ENCODE data around the gene GPC3.

GPC3 gene

DNA sequence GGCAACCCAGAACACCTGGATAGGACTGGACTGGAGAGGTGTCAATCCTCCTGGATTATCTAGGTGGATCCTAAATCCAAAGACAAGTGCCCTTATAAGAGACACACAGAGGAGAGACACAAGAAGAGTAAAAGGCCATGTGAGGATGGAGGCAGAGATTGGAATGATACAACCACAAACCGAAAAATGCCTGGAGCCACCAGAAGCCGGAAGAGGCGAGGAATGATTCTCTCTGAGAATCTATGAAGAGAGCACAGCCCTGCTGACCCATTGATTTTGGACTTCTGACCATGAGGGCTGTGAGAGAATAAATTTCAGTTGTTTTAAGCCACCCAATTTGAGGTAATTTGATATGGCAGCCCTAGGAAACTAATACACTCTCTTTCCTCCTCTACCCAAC is 20.1 kb downstream of the GPC3 start:
- no peak for DNase-seq

GRCh38 chrX:133961046-133961445 is 24.3 kb downstream of the GPC3 start:
- no peak for DNase-seq

DNA sequence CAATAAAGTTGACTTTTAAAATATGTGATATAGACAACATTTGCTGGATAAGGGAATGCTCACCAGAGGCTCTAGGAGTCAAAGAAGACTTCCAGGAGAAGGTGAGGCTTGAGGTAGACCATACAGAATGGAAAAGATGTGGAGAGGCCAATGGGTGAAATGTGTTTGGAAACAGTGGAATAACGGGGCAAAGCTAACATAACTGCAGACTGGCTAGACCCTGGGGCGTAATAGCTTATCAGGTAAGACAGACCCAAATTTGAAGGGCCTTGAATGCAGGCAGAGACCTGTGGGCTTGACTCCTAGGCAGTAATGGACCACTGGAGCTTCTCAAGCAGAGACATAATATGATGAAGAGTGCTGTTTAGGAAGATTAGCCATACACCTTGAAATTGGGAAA is 25.4 kb downstream of the GPC3 start:
- DNase-seq, result no peak

- no peak for DNase-seq
Observed at GRCh38 chrX:133958997-133959688, 26.3 kb downstream of the GPC3 start.

DNA sequence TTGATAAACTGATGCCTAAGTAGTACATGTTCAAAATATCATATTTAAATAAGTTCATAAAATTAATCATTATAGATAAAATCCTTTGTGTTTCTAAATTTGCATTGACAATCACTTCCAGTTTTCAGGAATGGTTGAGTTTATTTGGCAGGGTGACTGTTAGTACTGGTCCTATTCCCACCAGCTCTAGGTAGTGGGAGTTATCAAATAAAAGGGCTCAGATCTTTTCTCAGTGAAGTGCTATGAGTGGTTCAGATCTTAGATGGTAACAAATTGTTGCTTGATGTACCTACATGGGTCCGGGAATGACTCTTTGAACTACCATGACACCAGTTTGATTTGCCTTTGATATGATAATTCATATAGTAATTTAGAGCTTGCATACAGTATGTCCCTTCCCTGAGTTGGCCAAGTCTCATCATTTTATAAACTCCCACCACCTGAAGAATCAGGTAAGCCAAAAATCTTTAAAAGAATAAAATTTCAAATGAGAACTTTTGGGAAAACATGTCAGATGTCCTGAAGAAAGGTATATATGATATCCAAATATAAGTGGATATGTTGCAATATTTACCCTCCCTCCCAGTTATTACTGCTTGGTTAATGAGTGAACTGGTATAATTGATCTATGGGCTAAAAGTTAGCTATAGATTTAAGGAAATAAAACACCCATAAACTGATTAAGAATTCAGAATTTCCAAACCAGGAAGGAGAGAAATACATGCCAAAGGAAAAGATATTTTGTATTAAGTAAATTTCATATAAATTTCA is 28.6 kb downstream of the GPC3 start:
- no peak for DNase-seq

GRCh38 chrX:133953785-133954355 is 31.5 kb downstream of the GPC3 start:
- DNase-seq, result no peak

- DNase-seq, result no peak
Observed at GRCh38 chrX:133953078-133953477, 32.3 kb downstream of the GPC3 start.

DNA sequence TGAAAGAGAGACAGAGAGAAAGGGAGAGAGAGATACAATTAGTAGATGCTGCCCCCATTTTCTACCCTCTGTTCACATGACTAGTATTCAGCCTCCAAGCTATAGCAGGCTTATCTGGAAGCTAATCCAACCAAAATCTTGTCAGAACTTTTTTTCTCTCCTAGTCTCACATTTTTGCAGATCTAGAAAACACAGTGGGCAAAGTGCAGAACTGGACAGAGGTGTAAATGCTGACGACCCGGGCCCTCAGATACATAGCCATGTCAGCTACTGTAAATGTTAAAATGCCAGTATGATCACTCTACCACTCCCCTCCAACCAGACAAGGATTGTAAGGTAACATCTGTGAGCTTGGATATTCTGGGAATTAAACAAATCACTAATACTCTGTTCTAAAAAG is 34.3 kb downstream of the GPC3 start:
- DNase-seq, result no peak

DNA sequence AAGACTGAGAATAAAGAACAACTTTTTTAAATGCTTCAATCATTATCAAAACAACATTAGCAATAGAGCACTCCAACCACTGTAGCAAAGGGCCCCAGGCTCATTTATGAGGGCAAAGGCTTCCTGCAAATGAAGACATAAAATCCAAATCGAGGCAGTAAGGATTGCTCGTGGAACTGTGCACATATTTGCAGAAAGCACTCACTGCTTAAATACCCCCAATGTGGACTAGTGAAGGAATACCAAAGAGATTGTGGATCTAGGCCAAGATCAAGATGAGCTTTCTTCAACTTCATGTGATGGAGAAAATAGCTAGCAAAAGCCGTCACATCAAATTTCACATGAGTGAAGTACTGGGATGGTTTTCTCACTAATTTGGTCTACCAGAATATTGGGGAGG is 35.2 kb downstream of the GPC3 start:
- no peak for DNase-seq

GRCh38 chrX:133948895-133949294 is 36.5 kb downstream of the GPC3 start:
- no peak for DNase-seq

DNA sequence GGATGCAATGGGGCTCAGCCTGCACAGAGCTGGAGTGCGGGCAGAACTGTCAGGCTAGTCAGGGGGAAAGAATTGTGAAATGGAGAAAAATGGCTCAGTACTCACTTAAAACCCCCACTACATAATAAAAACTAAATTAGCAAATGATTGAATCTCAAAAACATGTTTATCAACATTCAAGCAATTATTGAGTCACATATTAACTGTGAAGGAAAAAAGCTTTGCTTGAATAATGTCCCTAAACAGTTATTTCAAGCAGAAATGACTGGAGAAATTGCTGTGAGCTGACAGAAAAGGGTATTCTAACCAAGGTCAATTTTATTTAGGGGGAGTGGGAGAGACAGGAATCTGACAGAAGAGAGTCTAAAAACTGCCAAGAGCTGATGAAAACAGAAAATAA is 37.4 kb downstream of the GPC3 start:
- DNase-seq, result no peak

DNA sequence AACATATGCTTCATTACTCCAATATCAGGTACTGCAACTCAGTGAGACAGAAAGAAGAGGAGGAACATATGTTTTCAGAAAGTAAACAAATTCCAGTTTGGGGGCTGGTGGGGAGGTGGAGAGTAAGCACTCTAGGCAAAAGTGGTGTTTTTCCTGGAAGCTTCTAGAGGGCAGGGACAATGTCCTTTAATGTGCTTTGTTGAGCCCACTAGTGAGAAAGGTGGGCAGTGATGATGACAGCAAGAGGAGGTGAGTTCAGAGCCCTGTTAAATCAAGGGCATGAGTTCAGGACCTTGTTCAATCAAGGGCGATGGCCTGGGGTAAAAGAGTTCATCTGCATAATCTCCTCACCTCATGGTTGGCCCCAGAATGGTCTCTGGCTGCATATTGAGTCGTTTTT is 38.4 kb downstream of the GPC3 start:
- no peak for DNase-seq

- no peak for DNase-seq
Observed at GRCh38 chrX:133943507-133943906, 41.9 kb downstream of the GPC3 start.

DNA sequence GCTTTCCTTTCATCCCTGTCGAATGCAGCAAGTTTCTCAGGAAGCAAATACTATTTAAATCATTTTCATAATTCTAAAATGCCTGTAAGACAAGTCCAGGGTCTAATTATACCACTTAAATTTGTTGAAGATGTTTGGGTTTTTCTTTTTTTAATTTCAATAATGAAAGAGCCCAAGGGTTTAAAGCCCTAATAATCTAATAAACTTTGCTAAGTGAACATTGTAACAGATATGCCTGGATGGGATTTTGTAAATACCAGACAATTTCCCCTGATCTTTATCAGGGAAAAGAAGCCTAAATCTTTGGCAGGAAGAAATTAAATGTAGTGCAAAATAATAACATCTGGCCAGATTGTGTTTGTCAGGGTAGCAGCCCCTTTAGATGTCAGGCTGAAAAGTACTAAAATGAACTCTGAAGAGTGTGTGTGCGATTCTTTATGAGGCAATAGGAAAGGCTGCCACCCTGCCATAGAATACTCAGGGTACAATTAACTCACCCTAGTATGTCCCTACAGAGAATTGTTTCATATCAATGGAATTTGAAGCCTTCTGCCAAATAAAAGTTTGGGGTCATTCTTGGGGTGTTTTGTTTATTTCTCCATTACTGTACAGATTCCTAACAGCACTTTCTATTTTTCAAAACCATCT is 45.6 kb downstream of the GPC3 start:
- no peak for DNase-seq

GRCh38 chrX:133938530-133938929 is 46.9 kb downstream of the GPC3 start:
- no peak for DNase-seq

GRCh38 chrX:133937022-133937421 is 48.4 kb downstream of the GPC3 start:
- no peak for DNase-seq

- DNase-seq, result no peak
Observed at GRCh38 chrX:133935076-133935475, 50.3 kb downstream of the GPC3 start.

GRCh38 chrX:133933316-133933715 is 52.1 kb downstream of the GPC3 start:
- no peak for DNase-seq

DNA sequence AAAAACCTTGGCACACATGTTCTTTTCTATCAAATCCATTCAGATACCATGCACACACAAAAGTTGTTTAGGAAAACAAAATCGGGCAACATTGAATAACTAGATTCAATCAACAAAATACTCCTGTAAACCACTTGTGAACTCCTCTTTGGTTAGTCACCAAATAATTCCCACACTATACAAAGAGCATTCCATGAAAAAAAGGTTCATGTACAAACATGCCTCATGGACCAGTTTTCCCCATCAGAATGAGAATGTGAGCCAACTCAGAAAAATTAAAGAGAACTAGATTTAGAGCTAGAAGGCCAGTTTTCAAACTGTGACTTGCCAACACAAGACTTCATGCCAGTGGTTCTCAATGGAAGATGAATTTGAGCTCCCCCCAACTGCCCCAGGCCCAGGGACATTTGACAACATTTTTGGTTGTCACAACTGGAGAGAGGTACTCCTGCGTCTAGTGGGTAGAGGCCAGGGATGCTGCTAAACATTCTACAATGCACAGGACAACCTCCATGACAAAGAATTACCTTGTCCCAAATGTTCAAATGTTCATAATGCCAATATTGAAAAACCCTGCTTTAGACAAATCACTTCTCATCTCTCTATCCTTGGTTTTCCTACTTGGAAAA is 55.4 kb downstream of the GPC3 start:
- DNase-seq, result no peak

- DNase-seq, result no peak
Observed at GRCh38 chrX:133928365-133928764, 57.0 kb downstream of the GPC3 start.

- DNase-seq, result no peak
Observed at GRCh38 chrX:133926809-133927208, 58.6 kb downstream of the GPC3 start.

GRCh38 chrX:133926099-133926498 is 59.3 kb downstream of the GPC3 start:
- DNase-seq, result no peak

- no peak for DNase-seq
Observed at GRCh38 chrX:133924548-133924947, 60.8 kb downstream of the GPC3 start.
